DOHH2 (cell line): Measurements from ENCODE around the gene UBE2QL1.

Experiments used
- EZH2phosphoT487 ChIP-seq: fragments of 200-600 bp; sonication (generic); IDR thresholded peaks from 2 replicates; pipeline ENCODE4 v1.6.1; 2017; ENCODE audit warnings: borderline replicate concordance, mild to moderate bottlenecking, antibody characterized with exemption, low read length, moderate library complexity, mixed read lengths
- TF ChIP-seq, protein P1 (sequence below): fragments of 200-600 bp; sonication (generic); IDR thresholded peaks from one replicate; pipeline ENCODE4 v1.5.1; 2014; ENCODE audit warnings: antibody characterized with exemption, mild to moderate bottlenecking, low read depth, low read length; ENCODE audit not compliant: poor library complexity, severe bottlenecking

DNA sequence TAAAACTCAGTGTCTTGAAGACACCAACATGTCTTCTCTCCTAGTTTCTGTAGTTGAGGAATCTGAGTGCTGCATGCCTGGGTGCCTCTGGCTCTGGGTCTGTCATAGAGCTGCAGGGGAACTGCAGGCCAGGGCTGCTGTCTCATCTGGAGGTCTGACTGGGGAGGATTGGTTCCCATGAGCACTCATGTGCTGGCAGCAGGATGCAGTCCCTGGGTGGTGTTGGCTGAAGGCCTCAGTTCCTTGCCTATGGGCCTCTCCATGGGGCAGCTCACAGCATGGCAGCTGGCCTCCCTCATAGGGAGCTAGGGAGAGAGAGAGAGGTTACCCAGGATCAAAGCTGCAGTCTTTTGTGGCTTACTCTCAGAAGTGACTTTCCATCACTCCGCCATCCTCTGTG lies 22.6 kb downstream of the UBE2QL1 start:
- TF ChIP-seq, protein P1, sequence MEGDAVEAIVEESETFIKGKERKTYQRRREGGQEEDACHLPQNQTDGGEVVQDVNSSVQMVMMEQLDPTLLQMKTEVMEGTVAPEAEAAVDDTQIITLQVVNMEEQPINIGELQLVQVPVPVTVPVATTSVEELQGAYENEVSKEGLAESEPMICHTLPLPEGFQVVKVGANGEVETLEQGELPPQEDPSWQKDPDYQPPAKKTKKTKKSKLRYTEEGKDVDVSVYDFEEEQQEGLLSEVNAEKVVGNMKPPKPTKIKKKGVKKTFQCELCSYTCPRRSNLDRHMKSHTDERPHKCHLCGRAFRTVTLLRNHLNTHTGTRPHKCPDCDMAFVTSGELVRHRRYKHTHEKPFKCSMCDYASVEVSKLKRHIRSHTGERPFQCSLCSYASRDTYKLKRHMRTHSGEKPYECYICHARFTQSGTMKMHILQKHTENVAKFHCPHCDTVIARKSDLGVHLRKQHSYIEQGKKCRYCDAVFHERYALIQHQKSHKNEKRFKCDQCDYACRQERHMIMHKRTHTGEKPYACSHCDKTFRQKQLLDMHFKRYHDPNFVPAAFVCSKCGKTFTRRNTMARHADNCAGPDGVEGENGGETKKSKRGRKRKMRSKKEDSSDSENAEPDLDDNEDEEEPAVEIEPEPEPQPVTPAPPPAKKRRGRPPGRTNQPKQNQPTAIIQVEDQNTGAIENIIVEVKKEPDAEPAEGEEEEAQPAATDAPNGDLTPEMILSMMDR = no peak
- TF ChIP-seq EZH2phosphoT487 = no peak
